K562 (cell line): Measurements from ENCODE around the gene ABLIM1. TPM values are rescaled to one million over a fixed set of nuclear protein-coding genes. Genes with fewer than 3 reads are reported as not detected.
A peak's percentile ranks its signal among the peaks of the same experiment; 100 is the strongest.

ENCODE experiments used
- ATAC-seq: fragments of 200-7000 bp; cut with Tn5 transposase; 3 replicates; pipeline ENCODE4 v1.9.1; 2020; ENCODE audit warnings: moderate library complexity
- BruUV-seq: library from RNA; stranded (reverse); fragments of 400-500 nt; replicated peaks from 2 replicates; lab custom pipeline; 2021; lab: Mats Ljungman, UMichigan
- CTCF ChIA-PET: fragments of 300-600 bp; formaldehyde crosslinking; extraction: SDS; loops from one replicate; lab custom pipeline; 2021; ENCODE audit warnings: low intra/inter-chr PET ratio; lab: Yijun Ruan, JAX
- POLR2A ChIA-PET: fragments of 300-600, 350-650 bp; sonication (Branson Sonifier 250); formaldehyde crosslinking; extraction: SDS; loops from one replicate; lab custom pipeline; 2021; ENCODE audit warnings: antibody characterized with exemption, inconsistent platforms; lab: Yijun Ruan, JAX
- DNase-seq, 4 experiments: peaks; one replicate each; pipeline versions ENCODE4 v3.0.0 to v3.0.0-alpha.2; 2011 to 2018; ENCODE audit warnings: low spot score in 3 of 4, mixed read lengths in 3 of 4; ENCODE audit errors: extremely low read depth in 1 of 4
- FAIRE-seq: peaks from 2 replicates; lab custom pipeline; 2011; peaks lifted over from hg19 to GRCh38; lab: Jason Lieb, UNC
- H2AFZ ChIP-seq: 2 replicates; pipeline ENCODE4 v1.6.0; 2011; ENCODE audit warnings: low read depth, low read length, control low read depth, inconsistent platforms
- H3K27ac ChIP-seq: fragments of 200-600 bp; 3 replicates; pipeline ENCODE4 v1.8.0; 2011; ENCODE audit warnings: low read depth, mild to moderate bottlenecking, control low read depth, inconsistent platforms, low read length, moderate library complexity, mixed read lengths; ENCODE audit errors: extremely low read depth
- H3K27me3 ChIP-seq, 2 experiments: fragments of 300-600 bp in 1 of 2; 2 replicates in 1 of 2; 3 replicates in 1 of 2; pipeline versions ENCODE4 v1.6.0 to v1.8.0; 2011; ENCODE audit warnings: inconsistent platforms in 2 of 2, low read length in 2 of 2, mild to moderate bottlenecking in 1 of 2, mixed read lengths in 1 of 2, moderate library complexity in 1 of 2; ENCODE audit not compliant: control insufficient read depth in 2 of 2, insufficient read depth in 2 of 2
- H3K36me3 ChIP-seq: fragments of 300-600 bp; 3 replicates; pipeline ENCODE4 v1.8.0; 2011; ENCODE audit warnings: mild to moderate bottlenecking, low read length, inconsistent platforms; ENCODE audit not compliant: control insufficient read depth, insufficient read depth
- H3K4me1 ChIP-seq, 2 experiments: fragments of 200-600 bp in 1 of 2; replicated peaks in 1 of 2; 2 replicates in 1 of 2; 3 replicates in 1 of 2; pipeline versions ENCODE4 v1.5.1 to v1.8.0; 2011; ENCODE audit warnings: inconsistent platforms in 2 of 2, low read length in 2 of 2, mild to moderate bottlenecking in 1 of 2, mixed read lengths in 1 of 2, moderate library complexity in 1 of 2; ENCODE audit not compliant: control insufficient read depth in 2 of 2, insufficient read depth in 2 of 2
- H3K4me2 ChIP-seq: 2 replicates; pipeline ENCODE4 v1.6.1; 2011; ENCODE audit warnings: low read length, control low read depth, inconsistent platforms, mixed read lengths; ENCODE audit not compliant: insufficient read depth
- H3K4me3 ChIP-seq: fragments of 200-600 bp; sonication (generic), shearing (Covaris generic); 2 replicates; pipeline ENCODE4 v1.5.1; 2016; ENCODE audit warnings: control low read depth, inconsistent platforms
- H3K79me2 ChIP-seq: fragments of 200-600 bp; 3 replicates; pipeline ENCODE4 v1.8.0; 2011; ENCODE audit warnings: low read length, inconsistent platforms; ENCODE audit not compliant: control insufficient read depth, insufficient read depth
- H3K9ac ChIP-seq, 2 experiments: 2 replicates each; pipeline versions ENCODE4 v1.6.0 to v1.6.1; 2011; ENCODE audit warnings: low read depth in 2 of 2, low read length in 2 of 2, control low read depth in 1 of 2, inconsistent platforms in 1 of 2, mild to moderate bottlenecking in 1 of 2, mixed read lengths in 1 of 2; ENCODE audit not compliant: insufficient read depth in 1 of 2
- H3K9me1 ChIP-seq: one replicate; pipeline ENCODE4 v1.6.0; 2011; ENCODE audit warnings: inconsistent platforms, mild to moderate bottlenecking, low read length, moderate library complexity; ENCODE audit not compliant: control insufficient read depth, insufficient read depth
- H3K9me3 ChIP-seq: replicated peaks from 2 replicates; pipeline ENCODE4 v1.5.1; 2011; ENCODE audit warnings: low read depth, low read length, inconsistent platforms; ENCODE audit not compliant: control insufficient read depth, insufficient read depth
- H4K20me1 ChIP-seq: replicated peaks from 2 replicates; pipeline ENCODE4 v1.6.1; 2011; ENCODE audit warnings: low read length, inconsistent platforms, mixed read lengths; ENCODE audit not compliant: control insufficient read depth, insufficient read depth
- ARID1B ChIP-seq: fragments of 450-650 bp; IDR thresholded peaks from 2 replicates; pipeline ENCODE4 v1.6.1; 2016; ENCODE audit warnings: antibody characterized with exemption, mild to moderate bottlenecking, inconsistent platforms
- CBFA2T2 ChIP-seq: fragments of 450-650 bp; conservative IDR thresholded peaks from 2 replicates; pipeline ENCODE4 v1.6.1; 2017; ENCODE audit warnings: mild to moderate bottlenecking
- CEBPB ChIP-seq: fragments of 450-650 bp; IDR thresholded peaks from 2 replicates; pipeline ENCODE4 v1.6.1; 2016; ENCODE audit warnings: missing genetic modification characterization, missing compliant biosample characterization
- CEBPG ChIP-seq, 3 experiments: fragments of 200-800 bp in 1 of 3; sonication (Bioruptor generic) in 1 of 3; sonication (generic) in 1 of 3; formaldehyde crosslinking in 1 of 3; IDR thresholded peaks in 2 of 3; conservative IDR thresholded peaks in 1 of 3; 2 replicates each; pipeline versions ENCODE4 v1.6.1 to v1.8.0; 2016 to 2022; ENCODE audit warnings: missing compliant biosample characterization in 2 of 3, missing genetic modification characterization in 2 of 3, mild to moderate bottlenecking in 1 of 3, missing genetic modification reagents in 1 of 3
- FOSL1 ChIP-seq: fragments of 200-800 bp; sonication (Bioruptor generic); conservative IDR thresholded peaks from 2 replicates; pipeline ENCODE4 v1.6.1; 2016; ENCODE audit warnings: missing genetic modification characterization, missing compliant biosample characterization
- JUND ChIP-seq, 2 experiments: IDR thresholded peaks; 2 replicates in 1 of 2; 3 replicates in 1 of 2; pipeline ENCODE4 v1.6.1; 2011; ENCODE audit warnings: borderline replicate concordance in 2 of 2, low read depth in 2 of 2, low read length in 2 of 2, improper control_type of control experiment in 1 of 2, missing biosample characterization in 1 of 2, missing genetic modification characterization in 1 of 2, missing genetic modification reagents in 1 of 2
- MYC ChIP-seq, 2 experiments: fragments of 250-450 bp in 1 of 2; sonication (Bioruptor Pico) in 1 of 2; IDR thresholded peaks; 2 replicates each; pipeline versions ENCODE4 v1.5.1 to v1.6.1; 2012 to 2021; ENCODE audit warnings: low read depth in 2 of 2, borderline replicate concordance in 1 of 2, improper control_type of control experiment in 1 of 2, low read length in 1 of 2, mild to moderate bottlenecking in 1 of 2, moderate library complexity in 1 of 2
- MYNN ChIP-seq, 2 experiments: sonication (generic); formaldehyde crosslinking in 1 of 2; IDR thresholded peaks; 2 replicates each; pipeline versions ENCODE4 v1.5.0 to v1.6.1; 2016 to 2020; ENCODE audit warnings: antibody characterized with exemption in 1 of 2, missing genetic modification reagents in 1 of 2
- NCOR1 ChIP-seq: fragments of 450-650 bp; IDR thresholded peaks from 2 replicates; pipeline ENCODE4 v1.6.1; 2016; ENCODE audit warnings: mild to moderate bottlenecking, moderate library complexity
- NFIC ChIP-seq: fragments of 450-650 bp; IDR thresholded peaks from 2 replicates; pipeline ENCODE4 v1.6.1; 2017; ENCODE audit warnings: mild to moderate bottlenecking, inconsistent platforms
- RFX5 ChIP-seq: IDR thresholded peaks from 2 replicates; pipeline ENCODE4 v1.6.1; 2011; ENCODE audit warnings: low read depth, mild to moderate bottlenecking, improper control_type of control experiment, low read length
- TCF3 ChIP-seq: sonication (generic); formaldehyde crosslinking; IDR thresholded peaks from 2 replicates; pipeline ENCODE4 v1.4.0; 2020; ENCODE audit warnings: mild to moderate bottlenecking, missing genetic modification reagents
- TEAD4 ChIP-seq, 2 experiments: sonication (generic) in 1 of 2; formaldehyde crosslinking in 1 of 2; IDR thresholded peaks; 2 replicates each; pipeline versions ENCODE4 v1.6.1 to v1.8.0; 2012 to 2022; ENCODE audit warnings: borderline replicate concordance in 1 of 2, inconsistent platforms in 1 of 2, low read length in 1 of 2, mild to moderate bottlenecking in 1 of 2, missing genetic modification reagents in 1 of 2
- THRA ChIP-seq: fragments of 450-650 bp; IDR thresholded peaks from 2 replicates; pipeline ENCODE4 v1.6.1; 2017; ENCODE audit warnings: mild to moderate bottlenecking, moderate library complexity
- ZNF224 ChIP-seq: sonication (generic); formaldehyde crosslinking; IDR thresholded peaks from 2 replicates; pipeline ENCODE4 v1.8.0; 2022; ENCODE audit warnings: mild to moderate bottlenecking, missing genetic modification reagents
- WGBS: fragments of 100-300 bp; shearing (Covaris generic); methylation state at CpG from one replicate; pipeline ENCODE4 v1.1.6; 2016; ENCODE audit warnings: low coverage, mixed read lengths; ENCODE audit not compliant: insufficient coverage; ENCODE audit errors: missing lambda C conversion rate; 5-methylcytosine and 5-hydroxymethylcytosine counted together
- in situ Hi-C: fragments of 300-500 bp; cut with MboI; formaldehyde crosslinking; loops from 4 replicates; pipeline ENCODE4 v1.15.0; 2018; ENCODE audit warnings: inconsistent platforms, mixed read lengths
- intact Hi-C: fragments of 100-400 bp; cut with micrococcal nuclease; formaldehyde crosslinking; loops from 2 replicates; pipeline ENCODE4 v1.14.2; 2022
- polyA plus RNA-seq, 8 experiments: library from polyadenylated mRNA; depleted of rRNA in 4 of 8; stranded (reverse) in 5 of 8; unstranded in 3 of 8; fragments of >200 nt; fragmentation: Nextera tagmentation in 2 of 8; fragmentation: Illumina TruSeq in 1 of 8; extraction: Ambion mirVana in 2 of 8; extraction: Trizol in 1 of 8; gene quantifications; 2 replicates each; pipeline versions ENCODE4 v1.2.1 to v1.2.3, GENCODE V29; 2011 to 2014; ENCODE audit warnings: inconsistent platforms in 1 of 8, missing spikeins in 1 of 8
- total RNA-seq, 7 experiments: library from RNA; depleted of rRNA in 6 of 7; stranded (reverse); fragments of >200 nt in 6 of 7; fragmentation: Illumina TruSeq in 2 of 7; extraction: Trizol in 2 of 7; gene quantifications; 2 replicates each; pipeline versions ENCODE4 v1.2.1 to v1.2.3, GENCODE V29; 2011 to 2021; ENCODE audit warnings: low replicate concordance in 1 of 7
- TF ChIP-seq, protein P1 (sequence below), 2 experiments: fragments of 450-650 bp in 1 of 2; sonication (generic) in 1 of 2; formaldehyde crosslinking in 1 of 2; IDR thresholded peaks in 1 of 2; conservative IDR thresholded peaks in 1 of 2; 2 replicates each; pipeline versions ENCODE4 v1.6.1 to v1.8.1; 2016 to 2023; ENCODE audit warnings: mild to moderate bottlenecking in 2 of 2, moderate library complexity in 2 of 2, inconsistent platforms in 1 of 2, missing genetic modification reagents in 1 of 2

The ABLIM1 gene
- total and polyA plus RNA-seq, 9 of the 15 experiments (the other 6 are each of a cell fraction or from before 2014, with no cell fraction given) = 0.07 to 0.49 (median 0.14) TPM; not detected in 6

- intact Hi-C loops = no loop called here
- no peaks in the 10 kb centered on the region for H3K79me2 ChIP-seq
- FAIRE-seq (no peak), DNase-seq (no peak), ATAC-seq (no peak)
- H3K4me2 ChIP-seq = no peak overlapping the region
- no peaks in the 10 kb centered on the region for H4K20me1 ChIP-seq
- H3K9me1 ChIP-seq = no peaks in the 10 kb centered on the region
- POLR2A ChIA-PET = no interaction called here
- no peaks in the 10 kb centered on the region for H3K9me3 ChIP-seq
- H3K36me3 ChIP-seq = no peaks in the 10 kb centered on the region
- in situ Hi-C loops = no loop called here
- BruUV-seq = no TSS peak
- CTCF ChIA-PET = no interaction called here
- no peaks in the 10 kb centered on the region; a peak in 1 of 5 replicates for H3K4me1 ChIP-seq
- H2AFZ ChIP-seq = no peak overlapping the region
- no peak overlapping the region for H3K4me3 ChIP-seq
- WGBS = 0% methylated on average over 8 of the region's 8 CpGs
- no peak overlapping the region for H3K9ac ChIP-seq
- H3K27ac ChIP-seq = no peak overlapping the region
- H3K27me3 ChIP-seq = no peaks in the 10 kb centered on the region; a peak in 1 of 5 replicates
- TF ChIP-seq, protein P1, sequence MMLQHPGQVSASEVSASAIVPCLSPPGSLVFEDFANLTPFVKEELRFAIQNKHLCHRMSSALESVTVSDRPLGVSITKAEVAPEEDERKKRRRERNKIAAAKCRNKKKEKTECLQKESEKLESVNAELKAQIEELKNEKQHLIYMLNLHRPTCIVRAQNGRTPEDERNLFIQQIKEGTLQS (IDR thresholded peaks at IDR 0.05) = peak; percentile 58
- TF ChIP-seq, protein P1 (CRISPR knock-in tag; conservative IDR thresholded peaks at IDR 0.05) = no peak
- TF ChIP-seq TEAD4 (IDR thresholded peaks at IDR 0.05; ENCODE audit: low read length) = peak; percentile 46; the same call in 1 of the 2 replicates
- TF ChIP-seq TEAD4 (CRISPR knock-in tag; IDR thresholded peaks at IDR 0.05; ENCODE audit: borderline replicate concordance) = no peak
- TF ChIP-seq CBFA2T2 = peak; percentile 41
- peak; percentile 92 for TF ChIP-seq FOSL1 (tag)
- no peak for TF ChIP-seq MYNN (IDR thresholded peaks at IDR 0.05)
- TF ChIP-seq MYNN (CRISPR knock-in tag; IDR thresholded peaks at IDR 0.05) = no peak
- no peak for TF ChIP-seq THRA
- peak; percentile 54 for TF ChIP-seq ARID1B
- TF ChIP-seq NFIC = 0 out of 2 replicates have a peak, but pooled peaks have one; percentile 25
- TF ChIP-seq ZNF224 = no peak
- no peak for TF ChIP-seq RFX5
- TF ChIP-seq MYC (IDR thresholded peaks at IDR 0.05; ENCODE audit: low read depth, low read length) = no peak
- no peak for TF ChIP-seq MYC (CRISPR knock-in tag; IDR thresholded peaks at IDR 0.05; ENCODE audit: borderline replicate concordance, low read depth)
- TF ChIP-seq NCOR1 = no peak
- TF ChIP-seq CEBPG (CRISPR knock-in tag; IDR thresholded peaks at IDR 0.05) = no peak
- TF ChIP-seq CEBPG (tag; conservative IDR thresholded peaks at IDR 0.05 in 1 of 2, IDR thresholded peaks at IDR 0.05 in 1 of 2) = peak; percentile 71 to 83
- TF ChIP-seq TCF3 (CRISPR knock-in tag) = peak; percentile 45
- peak; percentile 84 for TF ChIP-seq CEBPB
- peak; percentile 58; the same call in 1 of the 2 replicates for TF ChIP-seq JUND (IDR thresholded peaks at IDR 0.05; ENCODE audit: borderline replicate concordance, low read depth, low read length)
- TF ChIP-seq JUND (tag; IDR thresholded peaks at IDR 0.05; ENCODE audit: borderline replicate concordance, low read depth, low read length) = peak; percentile 69; the same call in 1 of the 3 replicates
Observed at GRCh38 chr10:114648368-114648767, 9.7 kb downstream of the ABLIM1 start.
